Ovary (tissue), 9 donors: ENCODE data around the gene ARHGEF10L. TPM values are rescaled to one million over a fixed set of nuclear protein-coding genes. Genes with fewer than 3 reads are reported as not detected.

Source experiments
- DNase-seq, 5 donors: peaks; one replicate each; pipeline ENCODE4 v3.0.0-alpha.2; 2019 to 2020
- H3K27ac ChIP-seq, 2 donors: fragments of 200-600 bp; one replicate each; pipeline versions ENCODE4 v1.5.1 to v1.8.0; 2019 to 2022
- H3K27me3 ChIP-seq: fragments of 200-600 bp; one replicate; pipeline ENCODE4 v1.8.0; 2022
- H3K36me3 ChIP-seq: fragments of 200-600 bp; sonication (generic); one replicate; pipeline ENCODE4 v1.5.1; 2019
- H3K4me1 ChIP-seq: one replicate; pipeline ENCODE4 v1.8.1; 2013; ENCODE audit warnings: mild to moderate bottlenecking, moderate library complexity; ENCODE audit not compliant: insufficient read depth
- H3K4me3 ChIP-seq: fragments of 200-600 bp; sonication (generic); one replicate; pipeline ENCODE4 v1.5.1; 2017
- H3K9me3 ChIP-seq, 2 donors: fragments of 200-600 bp in 1 of 2; sonication (generic) in 1 of 2; one replicate each; pipeline versions ENCODE4 v1.5.1 to v1.8.1; 2013 to 2019; ENCODE audit warnings: mild to moderate bottlenecking in 1 of 2, moderate library complexity in 1 of 2
- EP300 ChIP-seq: sonication (generic); formaldehyde crosslinking; IDR thresholded peaks from one replicate; pipeline ENCODE4 v1.6.1; 2017; ENCODE audit warnings: antibody characterized with exemption
- POLR2A ChIP-seq: fragments of 450-650 bp; IDR thresholded peaks from one replicate; pipeline ENCODE4 v1.6.1; 2017; ENCODE audit warnings: antibody characterized with exemption, mild to moderate bottlenecking, moderate library complexity
- WGBS, 3 donors: extraction: QIAGEN DNeasy Blood & Tissue Kit in 1 of 3; methylation state at CpG; one replicate each; pipeline versions ENCODE4 v1.1.5 to v1.1.7; 2013 to 2017; 5-methylcytosine and 5-hydroxymethylcytosine counted together
- intact Hi-C, 4 donors: fragments of 100-400 bp; cut with DNase I; formaldehyde crosslinking; loops; one replicate each; pipeline versions ENCODE4 v1.11.0 to v1.15.1; 2022 to 2023
- polyA plus RNA-seq, 2 donors: library from polyadenylated mRNA; stranded (reverse); fragments of 200-250 nt in 1 of 2; fragments of 350-450 nt in 1 of 2; fragmentation: Illumina TruSeq in 1 of 2; extraction: RNeasy Lipid Tissue Mini Kit (QIAGEN cat#74804) in 1 of 2; gene quantifications; one replicate each; pipeline ENCODE4 v1.2.3, GENCODE V29; 2013 to 2014
- total RNA-seq, 7 donors: library from RNA; depleted of rRNA in 2 of 7; stranded (reverse); fragments of >200 nt in 2 of 7; fragmentation: NEBNext Ultra II Directional in 3 of 7; extraction: Animal tissue kit (Norgen Biotek cat#: 25700) in 3 of 7; gene quantifications; one replicate each; pipeline versions ENCODE4 v1.1.0 to v1.2.4, GENCODE V29; 2016 to 2023
- TF ChIP-seq, protein P1 (sequence below), 3 donors: fragments of 450-650 bp in 2 of 3; fragments of 200-600 bp in 1 of 3; IDR thresholded peaks; one replicate each; pipeline versions ENCODE4 v1.5.1 to v1.8.0; 2016 to 2022; ENCODE audit warnings: antibody characterized with exemption in 3 of 3, mild to moderate bottlenecking in 1 of 3
- donor health status: DM: no; HTN: no; CAD: no; lungs with moderate emphysema.
- donor health status: DM: no; HTN: no; CAD: no.
- donor health status: Bipolar disorder and iron deficiency.
- donor health status: DM: yes; HTN: yes; CAD: no.
- donor health status: DM: no; HTN: no; CAD: no.
- donor health status: DM: yes; HTN: yes; CAD: no.

Gene ARHGEF10L
- total and polyA plus RNA-seq, 9 donors = 3.6 to 23.0 (median 18.3) TPM

DNA sequence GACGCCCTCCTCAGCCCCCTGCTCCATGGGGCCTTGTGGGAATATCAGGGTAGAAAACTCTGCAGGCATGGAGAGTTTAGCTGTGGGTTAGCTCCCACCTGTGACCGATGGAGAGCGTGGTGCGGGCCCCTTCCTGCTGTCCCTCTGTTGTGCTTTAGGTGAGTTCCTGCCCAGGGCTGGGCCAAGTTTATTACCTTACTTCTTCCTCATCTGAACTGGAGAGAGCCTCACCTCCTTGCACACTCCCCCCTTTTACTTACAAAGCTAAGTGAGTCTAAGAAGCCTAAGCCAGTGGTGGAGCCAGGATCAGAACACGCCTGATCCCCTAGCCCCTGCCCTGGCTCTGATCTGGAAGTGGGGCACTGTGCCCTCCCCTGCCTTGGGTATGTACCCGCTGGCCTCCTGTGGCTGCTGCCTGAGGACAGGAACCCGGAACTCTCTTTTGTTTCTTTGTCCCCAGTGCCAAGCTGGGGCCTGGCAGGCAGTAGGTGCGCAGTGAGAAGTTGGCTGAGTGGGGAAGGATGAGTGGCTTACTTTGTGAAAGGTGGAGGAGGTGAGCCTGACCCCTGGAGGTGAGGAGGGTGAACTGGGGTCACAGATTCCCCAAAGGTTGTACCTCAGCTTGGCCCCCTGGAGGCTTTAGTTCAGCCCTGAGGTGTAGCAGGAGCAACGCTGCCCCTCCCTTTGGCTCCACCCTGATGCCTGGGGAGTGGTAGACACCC lies 32.9 kb downstream of the ARHGEF10L start:
- no peak for DNase-seq
- 95 to 96% (median 95%) methylated on average over 9 of the region's 9 CpGs for WGBS, 3 donors
- Histone ChIP-seq H3K36me3 (no peaks in the 10 kb centered on the region), H3K4me1 (peaks cover 31% of the 10 kb centered on the region), H3K27me3 (no peaks in the 10 kb centered on the region), H3K27ac (no peak overlapping the region), H3K9me3 (no peaks in the 10 kb centered on the region), H3K4me3 (no peak overlapping the region)
- intact Hi-C loops = no loop called here
- no peak for TF ChIP-seq EP300
- TF ChIP-seq, protein P1, sequence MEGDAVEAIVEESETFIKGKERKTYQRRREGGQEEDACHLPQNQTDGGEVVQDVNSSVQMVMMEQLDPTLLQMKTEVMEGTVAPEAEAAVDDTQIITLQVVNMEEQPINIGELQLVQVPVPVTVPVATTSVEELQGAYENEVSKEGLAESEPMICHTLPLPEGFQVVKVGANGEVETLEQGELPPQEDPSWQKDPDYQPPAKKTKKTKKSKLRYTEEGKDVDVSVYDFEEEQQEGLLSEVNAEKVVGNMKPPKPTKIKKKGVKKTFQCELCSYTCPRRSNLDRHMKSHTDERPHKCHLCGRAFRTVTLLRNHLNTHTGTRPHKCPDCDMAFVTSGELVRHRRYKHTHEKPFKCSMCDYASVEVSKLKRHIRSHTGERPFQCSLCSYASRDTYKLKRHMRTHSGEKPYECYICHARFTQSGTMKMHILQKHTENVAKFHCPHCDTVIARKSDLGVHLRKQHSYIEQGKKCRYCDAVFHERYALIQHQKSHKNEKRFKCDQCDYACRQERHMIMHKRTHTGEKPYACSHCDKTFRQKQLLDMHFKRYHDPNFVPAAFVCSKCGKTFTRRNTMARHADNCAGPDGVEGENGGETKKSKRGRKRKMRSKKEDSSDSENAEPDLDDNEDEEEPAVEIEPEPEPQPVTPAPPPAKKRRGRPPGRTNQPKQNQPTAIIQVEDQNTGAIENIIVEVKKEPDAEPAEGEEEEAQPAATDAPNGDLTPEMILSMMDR (IDR thresholded peaks at IDR 0.05) = no peak
- no peak for TF ChIP-seq POLR2A

DNA sequence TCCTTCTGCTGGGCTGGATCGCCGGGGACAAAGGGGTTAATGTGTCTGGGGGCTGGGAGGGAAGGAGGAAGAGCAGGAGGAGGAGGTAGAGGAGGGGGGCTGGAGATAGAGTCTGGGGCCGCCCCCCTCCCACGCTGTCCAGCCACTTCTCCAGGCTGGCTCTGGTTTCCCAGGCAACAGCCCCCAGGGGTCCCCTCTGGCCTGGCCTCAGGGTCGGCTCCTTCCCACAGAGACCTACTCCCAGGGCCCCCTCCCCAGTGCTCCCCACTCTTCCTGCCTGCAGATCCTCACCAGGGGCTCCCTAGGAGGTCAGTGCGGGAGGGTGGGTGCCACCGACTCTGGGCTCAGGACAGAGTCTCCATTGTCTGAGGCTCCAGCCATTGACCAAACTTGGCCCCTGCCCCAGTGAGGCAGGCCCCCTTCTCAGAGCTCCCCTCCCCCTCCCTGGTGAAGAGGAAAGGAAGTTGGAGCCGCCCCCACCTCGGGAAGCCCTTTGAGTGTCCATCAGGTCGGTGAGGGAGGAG lies 34.1 kb downstream of the ARHGEF10L start:
- H3K36me3 ChIP-seq = no peaks in the 10 kb centered on the region
- DNase-seq = no peak
- H3K9me3 ChIP-seq = no peaks in the 10 kb centered on the region
- H3K4me3 ChIP-seq = no peak overlapping the region
- TF ChIP-seq POLR2A (no peak), EP300 (no peak)
- TF ChIP-seq, protein P1 (IDR thresholded peaks at IDR 0.05) = no peak
- intact Hi-C loops = no loop called here
- peaks cover 20% of the 10 kb centered on the region for H3K4me1 ChIP-seq
- WGBS, 3 donors = 20 to 31% (median 31%) methylated on average over 8 to 10 of the region's 10 CpGs
- H3K27ac ChIP-seq = peak overlapping the region in 1 of 2 donors; percentile 40
- no peaks in the 10 kb centered on the region for H3K27me3 ChIP-seq

DNA sequence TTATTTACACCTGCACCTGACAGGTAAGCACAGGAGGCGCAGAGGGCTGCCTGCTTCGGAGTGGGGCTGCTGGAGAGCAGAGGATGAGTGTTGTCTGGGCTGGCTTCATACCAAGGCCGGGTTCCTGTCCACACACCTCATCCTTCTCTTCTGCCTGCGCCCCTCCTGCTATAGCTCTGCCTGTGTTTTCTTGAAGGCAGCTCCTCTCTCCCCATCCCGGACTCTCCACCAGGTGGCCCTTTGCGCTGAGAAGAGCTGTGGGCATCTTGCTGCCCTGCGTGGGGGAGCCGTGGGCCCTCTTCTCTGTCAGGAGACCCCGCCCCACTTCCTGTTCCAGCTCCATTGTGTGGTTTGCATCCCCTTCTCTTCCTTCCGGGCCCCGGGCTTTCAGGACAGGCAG lies 35.0 kb downstream of the ARHGEF10L start:
- Histone ChIP-seq H3K27me3 (no peaks in the 10 kb centered on the region), H3K9me3 (no peaks in the 10 kb centered on the region), H3K36me3 (no peaks in the 10 kb centered on the region), H3K4me1 (peaks cover 13% of the 10 kb centered on the region), H3K4me3 (no peak overlapping the region), H3K27ac (no peak overlapping the region)
- no peak for DNase-seq
- intact Hi-C loops = no loop called here
- TF ChIP-seq EP300 (no peak), POLR2A (no peak)
- TF ChIP-seq, protein P1 (IDR thresholded peaks at IDR 0.05) = no peak
- 75 to 83% (median 77%) methylated on average over 11 of the region's 11 CpGs for WGBS, 3 donors

DNA sequence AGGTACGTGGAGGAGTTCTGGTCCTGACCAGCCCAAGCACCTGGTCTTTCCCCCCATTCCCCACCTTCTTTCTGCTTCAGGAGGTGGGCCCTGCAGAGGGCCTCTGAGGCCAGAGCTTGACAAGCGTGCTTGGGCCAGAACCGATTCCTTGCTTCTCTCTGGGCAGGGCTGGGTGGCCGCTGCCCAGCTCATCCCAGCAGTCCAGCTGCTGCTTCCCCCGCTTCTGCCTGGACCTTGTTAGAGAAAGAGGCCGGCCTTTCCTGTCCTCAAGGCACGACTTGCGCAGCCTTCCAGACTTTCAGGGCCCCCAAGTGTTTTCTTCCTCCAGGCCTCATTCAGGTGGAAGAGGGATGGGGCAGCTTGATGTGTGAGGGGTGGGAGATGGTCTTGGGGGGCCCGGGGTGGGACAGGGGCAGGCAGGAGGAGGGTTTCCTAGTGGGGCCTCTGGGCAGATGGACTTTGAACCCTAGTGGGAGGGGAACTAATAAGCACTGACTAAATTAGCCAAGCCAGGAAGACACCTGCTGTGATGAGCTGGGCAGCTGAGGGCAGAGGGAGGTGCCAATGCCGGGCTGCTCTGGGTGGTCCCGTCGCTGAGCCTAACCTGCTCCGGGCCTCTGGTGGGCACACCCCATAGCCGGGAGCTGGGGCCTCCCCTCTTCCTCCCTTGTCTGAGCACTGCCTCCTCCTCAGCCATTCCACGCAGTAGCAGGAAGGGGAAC lies 36.5 kb downstream of the ARHGEF10L start:
- no peak for DNase-seq
- Histone ChIP-seq H3K36me3 (no peaks in the 10 kb centered on the region), H3K27me3 (no peaks in the 10 kb centered on the region), H3K4me1 (peaks cover 7% of the 10 kb centered on the region), H3K27ac (no peak overlapping the region), H3K4me3 (no peak overlapping the region), H3K9me3 (no peaks in the 10 kb centered on the region)
- 80 to 84% (median 81%) methylated on average over 15 of the region's 15 CpGs for WGBS, 3 donors
- TF ChIP-seq, protein P1 (IDR thresholded peaks at IDR 0.05) = no peak
- TF ChIP-seq EP300 (no peak), POLR2A (no peak)
- intact Hi-C loops = no loop called here
